HG03095 (cell line): Measurements from ENCODE around the gene KL.

Source experiments
- ATAC-seq: cut with Tn5 transposase; IDR thresholded peaks from one replicate; pipeline ENCODE4 v1.9.1; 2021; ENCODE audit warnings: moderate library complexity; ENCODE audit not compliant: unreplicated experiment

The KL gene

GRCh38 chr13:33033986-33034385, 17.8 kb downstream of the KL start:
- no peak for ATAC-seq

GRCh38 chr13:33034882-33035520, 18.8 kb downstream of the KL start:
- no peak for ATAC-seq

GRCh38 chr13:33037673-33038072, 21.4 kb downstream of the KL start:
- no peak for ATAC-seq

- no peak for ATAC-seq
Measured at GRCh38 chr13:33040090-33040489, 23.9 kb downstream of the KL start.

- no peak for ATAC-seq
Measured at GRCh38 chr13:33045851-33046592, 29.8 kb downstream of the KL start.

- no peak for ATAC-seq
Measured at GRCh38 chr13:33050161-33050560, 33.9 kb downstream of the KL start.

GRCh38 chr13:33051632-33052031, 35.4 kb downstream of the KL start:
- ATAC-seq, result no peak

- ATAC-seq, result no peak
Measured at GRCh38 chr13:33052506-33053280, 36.5 kb downstream of the KL start.

- ATAC-seq, result no peak
Measured at GRCh38 chr13:33053397-33054066, 37.3 kb downstream of the KL start.

GRCh38 chr13:33057019-33057780, 41.0 kb downstream of the KL start:
- ATAC-seq, result no peak

- no peak for ATAC-seq
Measured at GRCh38 chr13:33058776-33059327, 42.6 kb downstream of the KL start.

GRCh38 chr13:33060815-33061214, 44.6 kb downstream of the KL start:
- ATAC-seq, result no peak

GRCh38 chr13:33066329-33066728, 50.1 kb downstream of the KL start:
- ATAC-seq, result no peak

- no peak for ATAC-seq
Measured at GRCh38 chr13:33069365-33069764, 53.1 kb downstream of the KL start.

- ATAC-seq, result no peak
Measured at GRCh38 chr13:33070713-33071112, 54.5 kb downstream of the KL start.

GRCh38 chr13:33072282-33072681, 56.1 kb downstream of the KL start:
- ATAC-seq, result no peak

- no peak for ATAC-seq
Measured at GRCh38 chr13:33072759-33073158, 56.5 kb downstream of the KL start.

- ATAC-seq, result no peak
Measured at GRCh38 chr13:33073338-33073737, 57.1 kb downstream of the KL start.

GRCh38 chr13:33076001-33076992, 60.1 kb downstream of the KL start:
- no peak for ATAC-seq
